HEK293 (cell line): ENCODE data around the gene GLT6D1.

ENCODE experiments used
- CTCF ChIA-PET: fragments of 350-600 bp; formaldehyde crosslinking; extraction: SDS; loops from one replicate; lab custom pipeline; 2021; ENCODE audit warnings: antibody characterized with exemption; lab: Yijun Ruan, JAX
- POLR2A ChIA-PET: fragments of 300-600 bp; formaldehyde crosslinking; extraction: SDS; loops from one replicate; lab custom pipeline; 2020; ENCODE audit warnings: antibody characterized with exemption, inconsistent platforms; lab: Yijun Ruan, JAX
- H3K27ac ChIP-seq: fragments of 200-500 bp; sonication (Bioruptor generic); 2 replicates; pipeline ENCODE4 v1.5.1; 2014; ENCODE audit warnings: low read depth, low read length, control low read depth, inconsistent platforms; ENCODE audit errors: extremely low read depth
- H3K36me3 ChIP-seq, 2 experiments: fragments of 200-500 bp in 1 of 2; sonication (Bioruptor generic) in 1 of 2; 1 replicate in 1 of 2; 2 replicates in 1 of 2; pipeline ENCODE4 v1.5.1; 2014 to 2017; ENCODE audit warnings: inconsistent platforms in 2 of 2, low read length in 2 of 2; ENCODE audit not compliant: control insufficient read depth in 2 of 2, insufficient read depth in 1 of 2
- H3K4me1 ChIP-seq: fragments of 200-500 bp; sonication (Bioruptor generic); 2 replicates; pipeline ENCODE4 v1.5.1; 2014; ENCODE audit warnings: mild to moderate bottlenecking, low read length, inconsistent platforms; ENCODE audit not compliant: control insufficient read depth, insufficient read depth
- H3K4me3 ChIP-seq: 2 replicates; pipeline ENCODE4 v1.5.1; 2011; ENCODE audit warnings: low read depth, mild to moderate bottlenecking, control low read depth, low read length, moderate library complexity
- H3K9me3 ChIP-seq: fragments of 200-500 bp; sonication (Bioruptor generic); 2 replicates; pipeline ENCODE4 v1.5.1; 2014; ENCODE audit warnings: low read depth, low read length, inconsistent platforms; ENCODE audit not compliant: control insufficient read depth, insufficient read depth
- FEZF1 ChIP-seq: fragments of 450-650 bp; formaldehyde crosslinking; IDR thresholded peaks from 2 replicates; pipeline ENCODE4 v1.5.1; 2016; ENCODE audit warnings: missing biosample characterization, missing genetic modification characterization
- GLIS2 ChIP-seq: fragments of 450-650 bp; formaldehyde crosslinking; IDR thresholded peaks from 2 replicates; pipeline ENCODE4 v1.5.1; 2016; ENCODE audit warnings: missing biosample characterization, missing genetic modification characterization
- HOXC10 ChIP-seq: sonication (generic); formaldehyde crosslinking; IDR thresholded peaks from 2 replicates; pipeline ENCODE4 v1.8.1; 2023; ENCODE audit warnings: mild to moderate bottlenecking, missing genetic modification reagents
- PATZ1 ChIP-seq: fragments of 450-650 bp; formaldehyde crosslinking; IDR thresholded peaks from 2 replicates; pipeline ENCODE4 v1.5.1; 2016; ENCODE audit warnings: missing biosample characterization, missing genetic modification characterization
- RBAK ChIP-seq: fragments of 450-650 bp; formaldehyde crosslinking; IDR thresholded peaks from 2 replicates; pipeline ENCODE4 v1.5.1; 2016; ENCODE audit warnings: missing biosample characterization, missing genetic modification characterization
- SETDB1 ChIP-seq: IDR thresholded peaks from one replicate; pipeline ENCODE4 v1.6.1; 2017; ENCODE audit warnings: mild to moderate bottlenecking, low read length, moderate library complexity, mixed read lengths; ENCODE audit not compliant: insufficient read length
- SP7 ChIP-seq: fragments of 450-650 bp; formaldehyde crosslinking; IDR thresholded peaks from 2 replicates; pipeline ENCODE4 v1.5.1; 2016; ENCODE audit warnings: missing biosample characterization, missing genetic modification characterization
- TSHZ1 ChIP-seq: fragments of 450-650 bp; formaldehyde crosslinking; IDR thresholded peaks from 2 replicates; pipeline ENCODE4 v1.5.1; 2016; ENCODE audit warnings: missing biosample characterization, missing genetic modification characterization, borderline replicate concordance
- ZNF10 ChIP-seq: fragments of 450-650 bp; formaldehyde crosslinking; IDR thresholded peaks from 2 replicates; pipeline ENCODE4 v1.5.1; 2017; ENCODE audit warnings: missing biosample characterization, missing genetic modification characterization
- ZNF133 ChIP-seq: fragments of 450-650 bp; formaldehyde crosslinking; IDR thresholded peaks from 2 replicates; pipeline ENCODE4 v1.5.1; 2016; ENCODE audit warnings: missing biosample characterization, missing genetic modification characterization
- ZNF19 ChIP-seq: fragments of 450-650 bp; formaldehyde crosslinking; IDR thresholded peaks from 2 replicates; pipeline ENCODE4; 2016; ENCODE audit warnings: missing biosample characterization, missing genetic modification characterization, low read depth
- ZNF211 ChIP-seq: fragments of 450-650 bp; formaldehyde crosslinking; IDR thresholded peaks from 2 replicates; pipeline ENCODE4 v1.5.1; 2016; ENCODE audit warnings: low read depth, missing biosample characterization, missing genetic modification characterization
- ZNF266 ChIP-seq: fragments of 450-650 bp; formaldehyde crosslinking; IDR thresholded peaks from 2 replicates; pipeline ENCODE4 v1.5.1; 2016; ENCODE audit warnings: missing biosample characterization, missing genetic modification characterization, low read depth
- ZNF354C ChIP-seq: fragments of 450-650 bp; formaldehyde crosslinking; IDR thresholded peaks from 2 replicates; pipeline ENCODE4 v1.5.1; 2016; ENCODE audit warnings: missing biosample characterization, missing genetic modification characterization, low read depth, borderline replicate concordance
- ZNF530 ChIP-seq: fragments of 450-650 bp; formaldehyde crosslinking; IDR thresholded peaks from 2 replicates; pipeline ENCODE4 v1.5.1; 2016; ENCODE audit warnings: low read depth, missing biosample characterization, missing genetic modification characterization
- ZNF658 ChIP-seq: fragments of 450-650 bp; formaldehyde crosslinking; IDR thresholded peaks from 2 replicates; pipeline ENCODE4; 2016; ENCODE audit warnings: missing biosample characterization, missing genetic modification characterization
- ZNF768 ChIP-seq: fragments of 450-650 bp; formaldehyde crosslinking; IDR thresholded peaks from 2 replicates; pipeline ENCODE4 v1.5.1; 2018; ENCODE audit warnings: missing biosample characterization, mild to moderate bottlenecking, missing genetic modification characterization
- TF ChIP-seq, protein P1 (sequence below): fragments of 450-650 bp; IDR thresholded peaks from 2 replicates; pipeline ENCODE4 v1.5.1; 2018; ENCODE audit warnings: missing biosample characterization, mild to moderate bottlenecking, missing genetic modification characterization
- TF ChIP-seq, protein P2 (sequence below): fragments of 450-650 bp; formaldehyde crosslinking; IDR thresholded peaks from 2 replicates; pipeline ENCODE4 v1.5.1; 2017; ENCODE audit warnings: missing biosample characterization, missing genetic modification characterization
- TF ChIP-seq, protein P3 (sequence below): fragments of 450-650 bp; formaldehyde crosslinking; IDR thresholded peaks from 2 replicates; pipeline ENCODE4 v1.5.1; 2016; ENCODE audit warnings: missing biosample characterization, missing genetic modification characterization
- TF ChIP-seq, protein P4 (sequence below): IDR thresholded peaks from 2 replicates; pipeline ENCODE4 v1.6.1; 2011; ENCODE audit warnings: mild to moderate bottlenecking, low read depth, low read length, borderline replicate concordance

The GLT6D1 gene

DNA sequence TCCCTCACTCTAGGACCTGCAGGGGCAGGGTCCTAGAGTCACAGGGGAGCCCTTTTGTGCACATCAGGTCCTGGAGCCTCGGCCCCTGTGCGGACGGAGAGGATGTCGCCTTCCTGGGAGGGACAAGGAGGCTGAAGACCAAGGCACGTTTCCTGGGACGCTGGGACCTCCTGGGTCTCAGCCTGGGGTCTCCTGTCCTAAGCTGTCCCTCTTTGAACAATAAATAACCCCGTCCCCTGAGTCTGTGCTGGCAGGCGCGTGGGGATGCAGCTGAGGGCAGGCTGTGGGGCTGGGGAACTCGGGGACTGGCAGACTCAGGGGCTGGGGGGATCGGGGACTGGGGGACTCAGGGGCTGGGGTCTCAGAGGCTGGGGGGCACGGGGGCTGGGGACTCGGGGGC lies 46.7 kb downstream of the GLT6D1 start (continued):
- no peak for TF ChIP-seq HOXC10 (CRISPR knock-in tag)

DNA sequence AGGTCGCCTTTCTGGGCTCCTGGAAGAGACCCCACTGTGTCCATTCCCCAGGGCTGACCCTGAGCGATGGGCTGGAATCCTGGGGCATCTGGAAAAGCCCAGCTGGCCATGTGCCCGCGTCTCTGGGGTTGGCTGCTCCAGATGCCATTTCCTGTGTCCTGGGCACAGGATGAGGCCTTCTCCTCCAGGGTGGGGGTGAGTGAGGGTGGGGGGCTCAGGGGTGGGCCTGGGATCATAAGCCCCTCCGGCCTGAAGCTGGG lies 47.1 kb downstream of the GLT6D1 start:
- ChIA-PET CTCF (interaction anchor here (1.0 to 2.2 kb wide), 2 partner anchors 10 to 12 kb away, joined by 5 to 7 read pairs; no protein-coding TSS in a partner anchor), POLR2A (interaction anchor here (1.0 kb wide), 1 partner anchor 17 kb away, joined by 7 read pairs; no protein-coding TSS in a partner anchor)
- Histone ChIP-seq H3K4me3 (no peak overlapping the region), H3K27ac (no peak overlapping the region), H3K9me3 (no peaks in the 10 kb centered on the region), H3K4me1 (no peaks in the 10 kb centered on the region), H3K36me3 (no peaks in the 10 kb centered on the region)
- TF ChIP-seq RBAK (tag by site-specific recombination), result no peak
- no peak for TF ChIP-seq SETDB1
- TF ChIP-seq TSHZ1 (tag by site-specific recombination), result no peak
- no peak for TF ChIP-seq ZNF768 (tag by site-specific recombination)
- TF ChIP-seq, protein P1, sequence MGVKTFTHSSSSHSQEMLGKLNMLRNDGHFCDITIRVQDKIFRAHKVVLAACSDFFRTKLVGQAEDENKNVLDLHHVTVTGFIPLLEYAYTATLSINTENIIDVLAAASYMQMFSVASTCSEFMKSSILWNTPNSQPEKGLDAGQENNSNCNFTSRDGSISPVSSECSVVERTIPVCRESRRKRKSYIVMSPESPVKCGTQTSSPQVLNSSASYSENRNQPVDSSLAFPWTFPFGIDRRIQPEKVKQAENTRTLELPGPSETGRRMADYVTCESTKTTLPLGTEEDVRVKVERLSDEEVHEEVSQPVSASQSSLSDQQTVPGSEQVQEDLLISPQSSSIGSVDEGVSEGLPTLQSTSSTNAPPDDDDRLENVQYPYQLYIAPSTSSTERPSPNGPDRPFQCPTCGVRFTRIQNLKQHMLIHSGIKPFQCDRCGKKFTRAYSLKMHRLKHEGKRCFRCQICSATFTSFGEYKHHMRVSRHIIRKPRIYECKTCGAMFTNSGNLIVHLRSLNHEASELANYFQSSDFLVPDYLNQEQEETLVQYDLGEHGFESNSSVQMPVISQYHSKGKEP, result no peak
- no peak for TF ChIP-seq ZNF19 (tag by site-specific recombination)
- TF ChIP-seq SP7 (tag by site-specific recombination), result no peak
- TF ChIP-seq, protein P2, sequence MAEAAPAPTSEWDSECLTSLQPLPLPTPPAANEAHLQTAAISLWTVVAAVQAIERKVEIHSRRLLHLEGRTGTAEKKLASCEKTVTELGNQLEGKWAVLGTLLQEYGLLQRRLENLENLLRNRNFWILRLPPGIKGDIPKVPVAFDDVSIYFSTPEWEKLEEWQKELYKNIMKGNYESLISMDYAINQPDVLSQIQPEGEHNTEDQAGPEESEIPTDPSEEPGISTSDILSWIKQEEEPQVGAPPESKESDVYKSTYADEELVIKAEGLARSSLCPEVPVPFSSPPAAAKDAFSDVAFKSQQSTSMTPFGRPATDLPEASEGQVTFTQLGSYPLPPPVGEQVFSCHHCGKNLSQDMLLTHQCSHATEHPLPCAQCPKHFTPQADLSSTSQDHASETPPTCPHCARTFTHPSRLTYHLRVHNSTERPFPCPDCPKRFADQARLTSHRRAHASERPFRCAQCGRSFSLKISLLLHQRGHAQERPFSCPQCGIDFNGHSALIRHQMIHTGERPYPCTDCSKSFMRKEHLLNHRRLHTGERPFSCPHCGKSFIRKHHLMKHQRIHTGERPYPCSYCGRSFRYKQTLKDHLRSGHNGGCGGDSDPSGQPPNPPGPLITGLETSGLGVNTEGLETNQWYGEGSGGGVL (tag by site-specific recombination), result no peak
- TF ChIP-seq, protein P3, sequence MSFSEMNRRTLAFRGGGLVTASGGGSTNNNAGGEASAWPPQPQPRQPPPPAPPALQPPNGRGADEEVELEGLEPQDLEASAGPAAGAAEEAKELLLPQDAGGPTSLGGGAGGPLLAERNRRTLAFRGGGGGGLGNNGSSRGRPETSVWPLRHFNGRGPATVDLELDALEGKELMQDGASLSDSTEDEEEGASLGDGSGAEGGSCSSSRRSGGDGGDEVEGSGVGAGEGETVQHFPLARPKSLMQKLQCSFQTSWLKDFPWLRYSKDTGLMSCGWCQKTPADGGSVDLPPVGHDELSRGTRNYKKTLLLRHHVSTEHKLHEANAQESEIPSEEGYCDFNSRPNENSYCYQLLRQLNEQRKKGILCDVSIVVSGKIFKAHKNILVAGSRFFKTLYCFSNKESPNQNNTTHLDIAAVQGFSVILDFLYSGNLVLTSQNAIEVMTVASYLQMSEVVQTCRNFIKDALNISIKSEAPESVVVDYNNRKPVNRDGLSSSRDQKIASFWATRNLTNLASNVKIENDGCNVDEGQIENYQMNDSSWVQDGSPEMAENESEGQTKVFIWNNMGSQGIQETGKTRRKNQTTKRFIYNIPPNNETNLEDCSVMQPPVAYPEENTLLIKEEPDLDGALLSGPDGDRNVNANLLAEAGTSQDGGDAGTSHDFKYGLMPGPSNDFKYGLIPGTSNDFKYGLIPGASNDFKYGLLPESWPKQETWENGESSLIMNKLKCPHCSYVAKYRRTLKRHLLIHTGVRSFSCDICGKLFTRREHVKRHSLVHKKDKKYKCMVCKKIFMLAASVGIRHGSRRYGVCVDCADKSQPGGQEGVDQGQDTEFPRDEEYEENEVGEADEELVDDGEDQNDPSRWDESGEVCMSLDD (tag by site-specific recombination), result no peak
- TF ChIP-seq FEZF1 (tag by site-specific recombination), result no peak
- no peak for TF ChIP-seq ZNF133 (tag by site-specific recombination)
- no peak for TF ChIP-seq GLIS2 (tag by site-specific recombination)
- TF ChIP-seq ZNF10 (tag by site-specific recombination), result no peak
- no peak for TF ChIP-seq ZNF266 (tag by site-specific recombination)
- TF ChIP-seq, protein P4, sequence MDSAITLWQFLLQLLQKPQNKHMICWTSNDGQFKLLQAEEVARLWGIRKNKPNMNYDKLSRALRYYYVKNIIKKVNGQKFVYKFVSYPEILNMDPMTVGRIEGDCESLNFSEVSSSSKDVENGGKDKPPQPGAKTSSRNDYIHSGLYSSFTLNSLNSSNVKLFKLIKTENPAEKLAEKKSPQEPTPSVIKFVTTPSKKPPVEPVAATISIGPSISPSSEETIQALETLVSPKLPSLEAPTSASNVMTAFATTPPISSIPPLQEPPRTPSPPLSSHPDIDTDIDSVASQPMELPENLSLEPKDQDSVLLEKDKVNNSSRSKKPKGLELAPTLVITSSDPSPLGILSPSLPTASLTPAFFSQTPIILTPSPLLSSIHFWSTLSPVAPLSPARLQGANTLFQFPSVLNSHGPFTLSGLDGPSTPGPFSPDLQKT, result no peak
- no peak for TF ChIP-seq ZNF354C (tag by site-specific recombination)
- TF ChIP-seq PATZ1 (tag by site-specific recombination), result no peak
- TF ChIP-seq ZNF530 (tag by site-specific recombination), result no peak
- TF ChIP-seq ZNF211 (tag by site-specific recombination), result no peak
- no peak for TF ChIP-seq ZNF658
